A549 (cell line): ENCODE measurements around the gene MZT2B.

Experiments
- CBX8 ChIP-seq: fragments of 200-600 bp; sonication (generic); IDR thresholded peaks from 2 replicates; pipeline ENCODE4 v1.6.1; 2016
- CTCF ChIP-seq: fragments of >200 bp; sonication (Bioruptor Twin); formaldehyde crosslinking; IDR thresholded peaks from 3 replicates; pipeline ENCODE4 v1.5.1; 2016
- MAFK ChIP-seq: fragments of 450-650 bp; IDR thresholded peaks from 2 replicates; pipeline ENCODE4 v1.6.1; 2014; ENCODE audit not compliant: partially characterized antibody
- MAX ChIP-seq: IDR thresholded peaks from 2 replicates; pipeline ENCODE4 v1.6.1; 2012
- POLR2A ChIP-seq: IDR thresholded peaks from 2 replicates; pipeline ENCODE4 v1.6.1; 2012; ENCODE audit warnings: mild to moderate bottlenecking, low read length
- RARB ChIP-seq: fragments of 250-450 bp; sonication (Bioruptor Pico); IDR thresholded peaks from 2 replicates; pipeline ENCODE4 v1.8.0; 2021; ENCODE audit warnings: mild to moderate bottlenecking, moderate library complexity
- RCOR1 ChIP-seq: fragments of 150-350 bp; IDR thresholded peaks from 2 replicates; pipeline ENCODE4 v1.6.1; 2014; ENCODE audit warnings: antibody characterized with exemption, low read length, low read depth
- TP53 ChIP-seq: fragments of 250-450 bp; sonication (Bioruptor Pico); IDR thresholded peaks from 2 replicates; pipeline ENCODE4 v1.5.0; 2021; ENCODE audit warnings: mild to moderate bottlenecking, moderate library complexity
- ZNF302 ChIP-seq: fragments of 250-450 bp; sonication (Bioruptor Pico); IDR thresholded peaks from 2 replicates; pipeline ENCODE4 v1.9.0; 2021; ENCODE audit warnings: inconsistent platforms, mild to moderate bottlenecking, moderate library complexity

GRCh38 chr2:130185436-130185835, 3.4 kb downstream of the MZT2B start:
- TF ChIP-seq CTCF: no peak
- no peak for TF ChIP-seq RCOR1
- TF ChIP-seq TP53 (CRISPR knock-in tag): no peak
- TF ChIP-seq POLR2A: no peak
- TF ChIP-seq MAFK: no peak
- TF ChIP-seq MAX: no peak
- no peak for TF ChIP-seq RARB (CRISPR knock-in tag)
- TF ChIP-seq CBX8: no peak
- no peak for TF ChIP-seq ZNF302 (CRISPR knock-in tag)
